ENCODE data around the gene UNC13B.

UNC13B gene

DNA sequence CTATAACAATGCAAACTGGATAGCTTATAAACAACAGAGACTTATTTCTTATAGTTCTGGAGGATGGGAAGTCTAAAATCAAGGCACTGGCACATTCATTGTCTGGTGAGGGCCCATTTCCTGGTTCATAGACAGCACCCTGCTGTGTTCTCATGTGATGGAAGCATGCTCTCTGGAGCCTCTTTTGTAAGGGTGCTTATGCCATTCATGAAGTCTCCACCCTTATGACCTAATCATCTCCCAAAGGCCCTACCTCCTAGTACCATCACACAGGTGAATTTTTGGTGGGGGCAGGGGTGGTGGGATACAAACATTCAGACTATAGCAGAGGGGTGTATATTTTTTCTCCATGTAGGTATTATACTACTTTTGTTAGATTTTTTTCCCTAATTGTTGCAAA lies 92.4 kb downstream of the UNC13B start:
- TF ChIP-seq ZNF274 (IDR thresholded peaks at IDR 0.05; ENCODE audit: low read depth, low read length) (no peak), SUZ12 (IDR thresholded peaks at IDR 0.05; ENCODE audit: extremely low read depth, insufficient read depth, insufficient read length) (no peak), YY1 (IDR thresholded peaks at IDR 0.05; ENCODE audit: insufficient read depth, insufficient read length) (no peak)
- Histone ChIP-seq H3K9me3 (ENCODE audit: insufficient read depth, low read length) (no peaks in the 10 kb centered on the region), H3K4me3 (ENCODE audit: insufficient read length, low read depth) (no peak overlapping the region), H3K4me1 (ENCODE audit: insufficient read depth, insufficient read length) (no peaks in the 10 kb centered on the region), H3K9ac (ENCODE audit: insufficient read length, low read depth) (no peak overlapping the region), H3K27me3 (ENCODE audit: insufficient read depth, insufficient read length) (no peaks in the 10 kb centered on the region), H3K36me3 (ENCODE audit: insufficient read depth, insufficient read length, low read length) (no peaks in the 10 kb centered on the region)
- no peak for DNase-seq (ENCODE audit: low read depth, low spot score)

DNA sequence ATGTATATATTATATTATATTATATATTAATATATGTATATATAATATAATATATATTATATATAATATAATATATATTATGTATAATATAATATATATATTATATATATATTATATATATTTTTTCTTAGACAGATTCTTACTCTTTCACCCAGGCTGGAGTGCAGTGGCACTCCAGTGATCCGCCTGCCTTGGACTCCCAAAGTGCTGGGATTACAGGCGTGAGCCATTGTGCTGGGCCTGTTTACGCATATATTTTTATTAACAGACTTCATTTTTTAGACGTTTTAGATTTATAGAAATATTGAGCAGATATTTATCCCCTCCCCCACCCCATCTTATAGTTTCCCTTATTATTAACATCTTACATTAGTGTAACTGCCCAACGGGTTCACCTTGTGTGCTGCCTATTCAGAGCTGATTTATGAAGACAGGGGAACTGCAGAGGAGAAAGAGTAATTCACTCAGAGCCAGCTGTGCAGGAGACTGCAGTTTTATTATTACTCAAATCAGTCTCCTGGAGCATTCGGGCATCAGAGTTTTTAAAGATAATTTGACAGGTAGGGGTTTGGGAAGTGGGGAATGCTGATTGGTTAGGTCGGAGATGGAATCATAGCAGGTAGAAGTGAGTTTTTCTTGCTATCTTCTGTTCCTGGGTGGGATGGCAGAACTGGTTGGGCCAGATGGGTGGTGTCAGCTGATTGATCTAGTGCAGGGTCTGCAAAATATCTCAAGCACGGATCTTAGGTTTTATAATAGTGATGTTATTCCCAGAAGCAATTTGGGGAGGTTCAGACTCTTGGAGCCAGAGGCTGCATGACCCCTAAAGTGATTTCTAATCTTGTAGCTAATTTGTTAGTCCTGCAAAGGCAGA lies 93.4 kb downstream of the UNC13B start:
- Histone ChIP-seq H3K27me3 (ENCODE audit: insufficient read depth, insufficient read length) (no peaks in the 10 kb centered on the region), H3K4me1 (ENCODE audit: insufficient read depth, insufficient read length) (no peaks in the 10 kb centered on the region), H3K9ac (ENCODE audit: insufficient read length, low read depth) (no peak overlapping the region), H3K4me3 (ENCODE audit: insufficient read length, low read depth) (no peak overlapping the region), H3K36me3 (ENCODE audit: insufficient read depth, insufficient read length, low read length) (no peaks in the 10 kb centered on the region), H3K9me3 (ENCODE audit: insufficient read depth, low read length) (no peaks in the 10 kb centered on the region)
- no peak for DNase-seq (ENCODE audit: low read depth, low spot score)
- no peak for TF ChIP-seq YY1 (IDR thresholded peaks at IDR 0.05; ENCODE audit: insufficient read depth, insufficient read length)
- TF ChIP-seq ZNF274 (IDR thresholded peaks at IDR 0.05; ENCODE audit: low read depth, low read length): no peak
- TF ChIP-seq SUZ12 (IDR thresholded peaks at IDR 0.05; ENCODE audit: extremely low read depth, insufficient read depth, insufficient read length): no peak

DNA sequence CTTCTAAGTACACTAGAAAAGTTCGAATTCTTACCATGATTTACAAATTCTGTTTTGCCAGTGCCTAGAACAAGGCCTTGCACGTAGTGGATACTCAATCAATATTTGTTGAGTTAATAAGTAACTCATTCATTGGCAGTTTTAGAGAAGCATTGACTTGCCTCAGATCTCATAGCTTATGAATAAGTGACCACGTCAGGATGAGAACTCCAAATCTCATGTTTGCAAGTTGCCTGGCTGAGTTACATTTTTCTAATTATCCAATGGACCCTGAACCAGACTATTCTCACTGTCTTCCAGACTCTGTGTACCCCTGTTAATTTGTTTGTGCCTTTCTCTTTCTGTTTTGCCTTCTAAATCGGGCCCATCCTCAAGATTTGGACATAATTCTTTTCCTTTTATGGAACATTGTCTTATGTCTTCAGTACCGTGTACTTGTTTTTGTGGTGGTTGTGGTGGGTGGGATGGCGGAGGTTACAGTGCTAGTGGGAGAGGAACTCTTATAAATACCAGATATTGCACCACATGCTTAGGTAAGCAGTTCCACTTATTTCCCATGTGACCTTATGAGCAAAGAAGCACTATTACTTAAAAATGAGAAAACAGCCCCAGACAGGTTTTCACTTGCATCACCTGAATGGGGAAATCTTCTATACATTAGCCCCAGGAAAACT lies 96.3 kb downstream of the UNC13B start:
- Histone ChIP-seq H3K4me1 (ENCODE audit: insufficient read depth, insufficient read length) (no peaks in the 10 kb centered on the region), H3K36me3 (ENCODE audit: insufficient read depth, insufficient read length, low read length) (no peaks in the 10 kb centered on the region), H3K9ac (ENCODE audit: insufficient read length, low read depth) (no peak overlapping the region), H3K4me3 (ENCODE audit: insufficient read length, low read depth) (no peak overlapping the region), H3K27me3 (ENCODE audit: insufficient read depth, insufficient read length) (no peaks in the 10 kb centered on the region), H3K9me3 (ENCODE audit: insufficient read depth, low read length) (no peaks in the 10 kb centered on the region)
- TF ChIP-seq SUZ12 (IDR thresholded peaks at IDR 0.05; ENCODE audit: extremely low read depth, insufficient read depth, insufficient read length) (no peak), YY1 (IDR thresholded peaks at IDR 0.05; ENCODE audit: insufficient read depth, insufficient read length) (no peak), ZNF274 (IDR thresholded peaks at IDR 0.05; ENCODE audit: low read depth, low read length) (no peak)
- DNase-seq (ENCODE audit: low read depth, low spot score): no peak

DNA sequence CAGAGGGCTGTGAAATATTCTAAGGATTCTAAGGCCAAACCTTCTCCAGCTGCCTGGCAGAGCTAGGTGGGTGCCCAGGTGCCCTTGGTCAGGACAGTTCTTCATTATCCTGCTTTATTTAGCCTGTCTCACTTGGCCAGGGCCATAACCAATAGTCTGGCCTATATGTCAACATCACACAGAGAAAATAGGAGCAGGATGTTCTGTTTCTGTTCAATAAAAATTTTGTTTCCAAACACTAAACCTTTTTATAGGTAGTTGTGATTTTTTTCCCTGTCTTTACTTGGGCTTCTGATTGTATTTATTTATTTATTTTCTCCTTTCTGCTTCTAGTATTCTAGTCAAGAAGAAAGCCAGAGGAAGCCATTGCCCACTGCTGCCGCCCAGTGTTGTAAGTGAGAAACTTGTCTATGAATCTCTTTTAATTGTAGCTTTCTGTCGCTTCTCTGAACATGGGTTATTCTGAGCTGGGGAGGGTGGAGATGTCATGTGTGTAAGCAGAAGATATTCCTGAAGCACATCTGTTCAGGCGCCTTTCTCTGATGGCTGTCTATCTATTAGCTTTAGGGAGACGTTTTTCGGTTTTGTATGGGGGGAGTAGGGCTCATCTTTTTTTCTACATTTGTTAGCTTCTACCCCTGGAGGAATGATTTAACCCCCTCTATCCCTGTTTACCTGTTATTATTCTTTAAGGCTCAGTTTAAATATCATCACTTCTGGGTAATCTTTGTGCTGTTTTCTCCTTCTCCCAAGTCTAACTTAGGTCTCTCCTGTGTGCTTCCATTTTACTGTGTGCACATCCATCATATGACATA lies 97.1 kb downstream of the UNC13B start:
- no peak for TF ChIP-seq ZNF274 (IDR thresholded peaks at IDR 0.05; ENCODE audit: low read depth, low read length)
- no peak for TF ChIP-seq YY1 (IDR thresholded peaks at IDR 0.05; ENCODE audit: insufficient read depth, insufficient read length)
- TF ChIP-seq SUZ12 (IDR thresholded peaks at IDR 0.05; ENCODE audit: extremely low read depth, insufficient read depth, insufficient read length): no peak
- H3K4me3 ChIP-seq (ENCODE audit: insufficient read length, low read depth): no peak overlapping the region
- H3K9ac ChIP-seq (ENCODE audit: insufficient read length, low read depth): no peak overlapping the region
- no peaks in the 10 kb centered on the region for H3K9me3 ChIP-seq (ENCODE audit: insufficient read depth, low read length)
- no peaks in the 10 kb centered on the region for H3K4me1 ChIP-seq (ENCODE audit: insufficient read depth, insufficient read length)
- H3K36me3 ChIP-seq (ENCODE audit: insufficient read depth, insufficient read length, low read length): no peaks in the 10 kb centered on the region
- peak; percentile 25 for DNase-seq (ENCODE audit: low read depth, low spot score)
- no peaks in the 10 kb centered on the region for H3K27me3 ChIP-seq (ENCODE audit: insufficient read depth, insufficient read length)

DNA sequence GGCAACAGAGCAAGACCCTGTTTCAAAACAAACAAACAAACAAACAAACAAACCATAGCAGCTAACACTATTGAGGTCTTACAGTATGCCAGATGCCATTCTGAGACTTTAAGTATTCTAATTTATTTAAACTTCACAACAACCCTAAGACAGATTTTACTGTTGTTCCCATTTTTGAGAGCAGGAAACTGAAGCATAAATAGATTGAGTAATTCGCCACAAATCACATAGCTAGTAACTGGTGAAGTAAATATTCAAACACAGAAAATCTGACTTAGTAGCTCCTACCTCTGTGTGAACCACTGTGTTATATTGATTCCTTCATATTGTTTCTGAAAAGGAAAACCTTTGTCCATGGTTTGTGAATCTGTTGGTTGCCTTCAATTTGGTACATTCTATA lies 98.4 kb downstream of the UNC13B start:
- no peaks in the 10 kb centered on the region for H3K4me1 ChIP-seq (ENCODE audit: insufficient read depth, insufficient read length)
- DNase-seq (ENCODE audit: low read depth, low spot score): no peak
- no peaks in the 10 kb centered on the region for H3K27me3 ChIP-seq (ENCODE audit: insufficient read depth, insufficient read length)
- no peak overlapping the region for H3K9ac ChIP-seq (ENCODE audit: insufficient read length, low read depth)
- H3K9me3 ChIP-seq (ENCODE audit: insufficient read depth, low read length): no peaks in the 10 kb centered on the region
- TF ChIP-seq SUZ12 (IDR thresholded peaks at IDR 0.05; ENCODE audit: extremely low read depth, insufficient read depth, insufficient read length): no peak
- no peak for TF ChIP-seq YY1 (IDR thresholded peaks at IDR 0.05; ENCODE audit: insufficient read depth, insufficient read length)
- no peak for TF ChIP-seq ZNF274 (IDR thresholded peaks at IDR 0.05; ENCODE audit: low read depth, low read length)
- H3K36me3 ChIP-seq (ENCODE audit: insufficient read depth, insufficient read length, low read length): no peaks in the 10 kb centered on the region
- H3K4me3 ChIP-seq (ENCODE audit: insufficient read length, low read depth): no peak overlapping the region

DNA sequence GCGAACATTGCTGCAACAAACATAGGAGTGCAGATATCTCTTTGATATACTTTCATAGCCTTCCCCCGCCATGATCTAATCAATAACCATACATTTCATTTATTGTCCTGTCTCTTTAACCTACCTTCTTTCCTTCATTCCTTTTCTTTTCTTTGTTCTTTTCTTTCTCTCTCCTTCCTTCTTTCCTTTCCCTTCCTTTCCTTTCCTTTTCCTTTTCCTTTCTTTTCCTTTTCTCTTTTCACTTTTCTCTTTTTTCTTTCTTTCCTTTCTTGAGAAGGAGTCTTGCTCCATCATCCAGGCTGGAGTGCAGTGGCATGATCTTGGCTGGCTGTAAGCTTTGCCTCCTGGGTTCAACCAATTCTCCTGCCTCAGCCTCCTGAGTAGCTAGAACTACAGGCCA lies 100.3 kb downstream of the UNC13B start:
- no peaks in the 10 kb centered on the region for H3K27me3 ChIP-seq (ENCODE audit: insufficient read depth, insufficient read length)
- no peak for DNase-seq (ENCODE audit: low read depth, low spot score)
- no peak overlapping the region for H3K4me3 ChIP-seq (ENCODE audit: insufficient read length, low read depth)
- no peak for TF ChIP-seq ZNF274 (IDR thresholded peaks at IDR 0.05; ENCODE audit: low read depth, low read length)
- no peak for TF ChIP-seq SUZ12 (IDR thresholded peaks at IDR 0.05; ENCODE audit: extremely low read depth, insufficient read depth, insufficient read length)
- TF ChIP-seq YY1 (IDR thresholded peaks at IDR 0.05; ENCODE audit: insufficient read depth, insufficient read length): no peak
- no peaks in the 10 kb centered on the region for H3K4me1 ChIP-seq (ENCODE audit: insufficient read depth, insufficient read length)
- H3K9me3 ChIP-seq (ENCODE audit: insufficient read depth, low read length): no peaks in the 10 kb centered on the region
- no peak overlapping the region for H3K9ac ChIP-seq (ENCODE audit: insufficient read length, low read depth)
- H3K36me3 ChIP-seq (ENCODE audit: insufficient read depth, insufficient read length, low read length): no peaks in the 10 kb centered on the region
